GM12878 (cell line): ENCODE results near the gene ARL10. TPM values are rescaled to one million over a fixed set of nuclear protein-coding genes. Genes with fewer than 3 reads are reported as not detected.

Source experiments
- ATAC-seq: fragments of 200-7000 bp; cut with Tn5 transposase; 3 replicates; pipeline ENCODE4 v1.9.1; 2020; ENCODE audit warnings: mild to moderate bottlenecking, moderate library complexity
- BruUV-seq: library from RNA; stranded (reverse); fragments of 400-500 nt; replicated peaks from 2 replicates; lab custom pipeline; 2021; lab: Mats Ljungman, UMichigan
- CTCF ChIA-PET: fragments of 300-600 bp; sonication (Branson Sonifier 250); formaldehyde crosslinking; extraction: SDS; loops from one replicate; lab custom pipeline; 2021; ENCODE audit warnings: inconsistent platforms; lab: Yijun Ruan, JAX
- POLR2A ChIA-PET: fragments of 350-600 bp; formaldehyde crosslinking; extraction: SDS; loops from one replicate; lab custom pipeline; 2021; ENCODE audit warnings: inconsistent platforms; lab: Charles Lee
- RAD21 ChIA-PET: fragments of 300-600 bp; sonication (Branson Sonifier 250); formaldehyde crosslinking; loops from one replicate; lab custom pipeline; 2023; ENCODE audit warnings: antibody characterized with exemption; ENCODE audit not compliant: unreplicated experiment; lab: Charles Lee
- SMC1A ChIA-PET: fragments of 300-600 bp; sonication (Branson Sonifier 250); formaldehyde crosslinking; loops from one replicate; lab custom pipeline; 2023; ENCODE audit not compliant: unreplicated experiment, uncharacterized antibody; lab: Charles Lee
- DNase-seq: peaks from one replicate; pipeline ENCODE4 v3.0.0-alpha.2; 2011; ENCODE audit warnings: low read depth, low spot score
- FAIRE-seq: peaks from 3 replicates; lab custom pipeline; 2011; peaks lifted over from hg19 to GRCh38; lab: Jason Lieb, UNC
- H2AFZ ChIP-seq: 2 replicates; pipeline ENCODE4 v1.6.0; 2011; ENCODE audit warnings: low read depth, low read length, control low read depth; ENCODE audit not compliant: control insufficient read depth
- H3K27ac ChIP-seq: 2 replicates; pipeline ENCODE4 v1.5.1; 2011; ENCODE audit warnings: control low read depth; ENCODE audit not compliant: control insufficient read depth, insufficient read depth
- H3K27me3 ChIP-seq, 2 experiments: replicated peaks in 1 of 2; 2 replicates each; pipeline versions ENCODE4 v1.6.0 to v1.6.1; 2011; ENCODE audit warnings: low read length in 1 of 2; ENCODE audit not compliant: control insufficient read depth in 2 of 2, insufficient read depth in 2 of 2
- H3K36me3 ChIP-seq, 2 experiments: 2 replicates each; pipeline ENCODE4 v1.5.1; 2011; ENCODE audit warnings: low read length in 1 of 2; ENCODE audit not compliant: control insufficient read depth in 2 of 2, insufficient read depth in 2 of 2
- H3K4me1 ChIP-seq: 2 replicates; pipeline ENCODE4 v1.6.1; 2011; ENCODE audit warnings: mild to moderate bottlenecking, low read length, moderate library complexity, mixed read lengths; ENCODE audit not compliant: control insufficient read depth, insufficient read depth
- H3K4me2 ChIP-seq: 2 replicates; pipeline ENCODE4 v1.6.0; 2011; ENCODE audit warnings: control low read depth; ENCODE audit not compliant: control insufficient read depth, insufficient read depth
- H3K4me3 ChIP-seq: fragments of 200-600 bp; sonication (generic); 2 replicates; pipeline ENCODE4 v1.5.1; 2016
- H3K79me2 ChIP-seq: 2 replicates; pipeline ENCODE4 v1.6.0; 2011; ENCODE audit warnings: low read length; ENCODE audit not compliant: control insufficient read depth, insufficient read depth
- H3K9ac ChIP-seq: 2 replicates; pipeline ENCODE4 v1.8.0; 2011; ENCODE audit warnings: low read length, control low read depth, mixed read lengths; ENCODE audit not compliant: control insufficient read depth, insufficient read depth
- H3K9me3 ChIP-seq: replicated peaks from 3 replicates; pipeline ENCODE4 v1.5.1; 2011; ENCODE audit warnings: mild to moderate bottlenecking, low read length; ENCODE audit not compliant: control insufficient read depth, insufficient read depth
- H4K20me1 ChIP-seq: 2 replicates; pipeline ENCODE4 v1.6.0; 2011; ENCODE audit not compliant: control insufficient read depth, insufficient read depth
- CTCF ChIP-seq, 3 experiments: IDR thresholded peaks in 2 of 3; conservative IDR thresholded peaks in 1 of 3; 2 replicates each; pipeline ENCODE4 v1.5.1; 2011; ENCODE audit warnings: low read depth in 3 of 3, low read length in 3 of 3, mild to moderate bottlenecking in 3 of 3, control low read depth in 2 of 3, moderate library complexity in 2 of 3, inconsistent platforms in 1 of 3, mixed read lengths in 1 of 3; ENCODE audit not compliant: control insufficient read depth in 2 of 3, insufficient read depth in 1 of 3; ENCODE audit errors: extremely low read depth in 1 of 3
- IKZF2 ChIP-seq, 2 experiments: fragments of 450-650 bp; IDR thresholded peaks; 2 replicates each; pipeline ENCODE4 v1.6.1; 2017; ENCODE audit warnings: mild to moderate bottlenecking in 2 of 2, moderate library complexity in 2 of 2
- WGBS: methylation state at CpG from one replicate; pipeline ENCODE4 v1.1.6; 2016; ENCODE audit warnings: low lambda C conversion rate; ENCODE audit not compliant: insufficient replicate concordance, insufficient coverage; ENCODE audit errors: missing lambda C conversion rate; 5-methylcytosine and 5-hydroxymethylcytosine counted together
- in situ Hi-C: fragments of 300-500 bp; cut with MboI; formaldehyde crosslinking; loops from 9 replicates; pipeline ENCODE4 v1.14.3; 2018; ENCODE audit warnings: mixed read lengths
- intact Hi-C: fragments of 100-400 bp; cut with micrococcal nuclease; formaldehyde crosslinking; loops from one replicate; pipeline ENCODE4 v1.14.2; 2022; ENCODE audit not compliant: unreplicated experiment
- polyA plus RNA-seq, 11 experiments: library from polyadenylated mRNA; depleted of rRNA in 4 of 11; unstranded in 6 of 11; stranded (reverse) in 5 of 11; fragments of >200 nt; fragmentation: Nextera tagmentation in 4 of 11; fragmentation: Illumina TruSeq in 1 of 11; extraction: Ambion mirVana in 4 of 11; extraction: Trizol in 1 of 11; gene quantifications; 1 replicate in 1 of 11; 2 replicates in 10 of 11; pipeline versions ENCODE4 v1.2.1 to v1.2.3, GENCODE V29; 2011 to 2016; ENCODE audit warnings: inconsistent platforms in 2 of 11, missing spikeins in 2 of 11, low read depth in 1 of 11
- total RNA-seq, 4 experiments: library from RNA; depleted of rRNA in 3 of 4; stranded (reverse); fragments of >200 nt in 3 of 4; fragmentation: Illumina TruSeq in 1 of 4; extraction: Trizol in 1 of 4; gene quantifications; 2 replicates each; pipeline versions ENCODE4 v1.2.1 to v1.2.3, GENCODE V29; 2013 to 2021

The ARL10 gene
- total and polyA plus RNA-seq, 10 of the 15 experiments (the other 5 are each of a cell fraction or from before 2014, with no cell fraction given), result 0.44 to 6.4 (median 2.4) TPM

- Histone ChIP-seq H3K4me2 (no peak overlapping the region), H2AFZ (no peak overlapping the region), H4K20me1 (no peaks in the 10 kb centered on the region), H3K79me2 (no peaks in the 10 kb centered on the region), H3K36me3 (no peaks in the 10 kb centered on the region; a peak in 1 of 4 replicates), H3K27ac (no peak overlapping the region), H3K4me1 (no peaks in the 10 kb centered on the region), H3K9ac (no peak overlapping the region), H3K9me3 (no peaks in the 10 kb centered on the region), H3K27me3 (no peaks in the 10 kb centered on the region), H3K4me3 (no peak overlapping the region)
- TF ChIP-seq CTCF (IDR thresholded peaks at IDR 0.05 in 2 of 3, conservative IDR thresholded peaks at IDR 0.05 in 1 of 3; ENCODE audit: control insufficient read depth in 2 of 3, extremely low read depth in 1 of 3, insufficient read depth in 1 of 3, low read depth in 3 of 3, low read length in 3 of 3) (0 out of 6 replicates have a peak, but pooled peaks of 1 of the 3 experiments have one; percentile 3), IKZF2 (IDR thresholded peaks at IDR 0.05) (no peak)
- ChIA-PET RAD21 (interaction anchor here (0.9 kb wide), 1 partner anchor 676 kb away, joined by 3 read pairs; no protein-coding TSS in a partner anchor), POLR2A (interaction anchor here (0.6 to 0.9 kb wide), 4 partner anchors 16 to 127 kb away, joined by 3 to 4 read pairs (median 4); no protein-coding TSS in a partner anchor), SMC1A (interaction anchor here (1.0 kb wide), 1 partner anchor 676 kb away, joined by 3 read pairs; no protein-coding TSS in a partner anchor), CTCF (interaction anchor here (0.9 to 2.0 kb wide), 2 partner anchors 10 to 173 kb away, joined by 4 read pairs; no protein-coding TSS in a partner anchor)
- ATAC-seq (no peak), FAIRE-seq (no peak), DNase-seq (no peak)
- intact Hi-C loops, result no loop called here
- no TSS peak for BruUV-seq
- WGBS, result 88% methylated on average over 20 of the region's 20 CpGs
- in situ Hi-C loops, result no loop called here
Measured at GRCh38 chr5:176405656-176406435, 40.6 kb downstream of the ARL10 start.
